ENCODE data around the gene MIPEP.
"Not testable (repeated sequence)": the region's sequence is repeated elsewhere in the genome, so short reads cannot be mapped to it uniquely, and the experiment has no call there.

Gene MIPEP

GRCh38 chr13:23884361-23884760 lies 4.8 kb downstream of the MIPEP start:
- not testable (repeated sequence) for DNase-seq

GRCh38 chr13:23883255-23883654 lies 5.9 kb downstream of the MIPEP start:
- no peak for DNase-seq

- DNase-seq: not testable (repeated sequence)
These were observed 7.8 kb downstream of the MIPEP start for GRCh38 chr13:23881402-23881800.

GRCh38 chr13:23880493-23881401 lies 8.5 kb downstream of the MIPEP start:
- not testable (repeated sequence) for DNase-seq

GRCh38 chr13:23877286-23877685 lies 11.9 kb downstream of the MIPEP start:
- DNase-seq: no peak

GRCh38 chr13:23876265-23876664 lies 12.9 kb downstream of the MIPEP start:
- DNase-seq: no peak

- DNase-seq: no peak
These were observed 17.5 kb downstream of the MIPEP start for GRCh38 chr13:23871616-23872220.

GRCh38 chr13:23870356-23871140 lies 18.7 kb downstream of the MIPEP start:
- no peak for DNase-seq

GRCh38 chr13:23868521-23868920 lies 20.7 kb downstream of the MIPEP start:
- DNase-seq: no peak

GRCh38 chr13:23867027-23867491 lies 22.1 kb downstream of the MIPEP start:
- DNase-seq: no peak

- no peak for DNase-seq
These were observed 22.7 kb downstream of the MIPEP start for GRCh38 chr13:23866420-23867026.

- DNase-seq: no peak
These were observed 23.3 kb downstream of the MIPEP start for GRCh38 chr13:23865906-23866305.

- no peak for DNase-seq
These were observed 24.2 kb downstream of the MIPEP start for GRCh38 chr13:23865026-23865425.

- DNase-seq: no peak
These were observed 27.9 kb downstream of the MIPEP start for GRCh38 chr13:23861310-23861709.

- DNase-seq: no peak
These were observed 29.3 kb downstream of the MIPEP start for GRCh38 chr13:23859904-23860303.

- no peak for DNase-seq
These were observed 29.7 kb downstream of the MIPEP start for GRCh38 chr13:23859455-23859854.

GRCh38 chr13:23858546-23858945 lies 30.7 kb downstream of the MIPEP start:
- DNase-seq: no peak

GRCh38 chr13:23856008-23856750 lies 33.0 kb downstream of the MIPEP start:
- DNase-seq: no peak

GRCh38 chr13:23855360-23855759 lies 33.8 kb downstream of the MIPEP start:
- no peak for DNase-seq

GRCh38 chr13:23852351-23852750 lies 36.8 kb downstream of the MIPEP start:
- no peak for DNase-seq

GRCh38 chr13:23851106-23851505 lies 38.1 kb downstream of the MIPEP start:
- no peak for DNase-seq

GRCh38 chr13:23850134-23850533 lies 39.1 kb downstream of the MIPEP start:
- no peak for DNase-seq
